ENCODE data around the gene PRICKLE1. TPM values are rescaled to one million over a fixed set of nuclear protein-coding genes. Genes with fewer than 3 reads are reported as not detected.

PRICKLE1 gene
- total RNA-seq, 4 donors from 2014 or later: 5.9 to 61.4 (median 28.4) TPM

GRCh38 chr12:42582050-42582449 is 7.5 kb downstream of the PRICKLE1 start:
- intact Hi-C loops (cut with DNase I; ENCODE audit: low total_unique reads): no loop called here
- Histone ChIP-seq H3K4me3 (no peak overlapping the region), H3K27me3 (no peaks in the 10 kb centered on the region), H3K36me3 (no peaks in the 10 kb centered on the region), H3K9me3 (no peaks in the 10 kb centered on the region), H3K27ac (peak overlapping the region in 1 of 2 donors; percentile 3), H3K4me1 (no peaks in the 10 kb centered on the region)
- DNase-seq: no peak
- TF ChIP-seq POLR2A (IDR thresholded peaks at IDR 0.05) (no peak), CTCF (IDR thresholded peaks at IDR 0.05) (no peak)

GRCh38 chr12:42576374-42576773 is 13.2 kb downstream of the PRICKLE1 start:
- no peak overlapping the region for H3K27ac ChIP-seq

GRCh38 chr12:42575717-42576116 is 13.8 kb downstream of the PRICKLE1 start:
- TF ChIP-seq POLR2A (IDR thresholded peaks at IDR 0.05) (no peak), CTCF (IDR thresholded peaks at IDR 0.05) (no peak)
- Histone ChIP-seq H3K4me1 (no peaks in the 10 kb centered on the region), H3K4me3 (no peak overlapping the region), H3K9me3 (no peaks in the 10 kb centered on the region), H3K27me3 (no peaks in the 10 kb centered on the region), H3K27ac (no peak overlapping the region), H3K36me3 (no peaks in the 10 kb centered on the region)
- DNase-seq: no peak
- intact Hi-C loops (cut with DNase I; ENCODE audit: low total_unique reads): no loop called here

More at GRCh38 chr12:42576374-42576773, 13.2 kb downstream of the PRICKLE1 start:
- no peaks in the 10 kb centered on the region for H3K4me1 ChIP-seq
- no peak for DNase-seq
- H3K27me3 ChIP-seq: no peaks in the 10 kb centered on the region
- no peak for TF ChIP-seq POLR2A (IDR thresholded peaks at IDR 0.05)
- TF ChIP-seq CTCF (IDR thresholded peaks at IDR 0.05): no peak
- intact Hi-C loops (cut with DNase I; ENCODE audit: low total_unique reads): no loop called here
- H3K36me3 ChIP-seq: no peaks in the 10 kb centered on the region
- H3K4me3 ChIP-seq: no peak overlapping the region
- H3K9me3 ChIP-seq: no peaks in the 10 kb centered on the region

GRCh38 chr12:42574851-42575266 is 14.7 kb downstream of the PRICKLE1 start:
- no peak for TF ChIP-seq CTCF (IDR thresholded peaks at IDR 0.05)
- no peak for TF ChIP-seq POLR2A (IDR thresholded peaks at IDR 0.05)
- DNase-seq: no peak
- Histone ChIP-seq H3K4me1 (no peaks in the 10 kb centered on the region), H3K36me3 (no peaks in the 10 kb centered on the region), H3K27me3 (no peaks in the 10 kb centered on the region), H3K9me3 (no peaks in the 10 kb centered on the region), H3K4me3 (no peak overlapping the region), H3K27ac (no peak overlapping the region)
- intact Hi-C loops (cut with DNase I; ENCODE audit: low total_unique reads): no loop called here

GRCh38 chr12:42571327-42572009 is 18.1 kb downstream of the PRICKLE1 start:
- intact Hi-C loops (cut with DNase I; ENCODE audit: low total_unique reads): no loop called here
- no peak overlapping the region for H3K27ac ChIP-seq
- no peaks in the 10 kb centered on the region for H3K36me3 ChIP-seq

More at GRCh38 chr12:42571327-42572009, 18.1 kb downstream of the PRICKLE1 start:
- H3K4me1 ChIP-seq: no peaks in the 10 kb centered on the region
- no peaks in the 10 kb centered on the region for H3K9me3 ChIP-seq
- DNase-seq: no peak
- H3K4me3 ChIP-seq: no peak overlapping the region
- H3K27me3 ChIP-seq: no peaks in the 10 kb centered on the region
- TF ChIP-seq POLR2A (IDR thresholded peaks at IDR 0.05): no peak
- TF ChIP-seq CTCF (IDR thresholded peaks at IDR 0.05): no peak

Data from uterus (tissue), 4 donors.